ENCODE measurements around the gene ZBTB7B.

GRCh38 chr1:154996966-154997701, 5.5 kb upstream of the ZBTB7B start:
- TF ChIP-seq, protein P1, sequence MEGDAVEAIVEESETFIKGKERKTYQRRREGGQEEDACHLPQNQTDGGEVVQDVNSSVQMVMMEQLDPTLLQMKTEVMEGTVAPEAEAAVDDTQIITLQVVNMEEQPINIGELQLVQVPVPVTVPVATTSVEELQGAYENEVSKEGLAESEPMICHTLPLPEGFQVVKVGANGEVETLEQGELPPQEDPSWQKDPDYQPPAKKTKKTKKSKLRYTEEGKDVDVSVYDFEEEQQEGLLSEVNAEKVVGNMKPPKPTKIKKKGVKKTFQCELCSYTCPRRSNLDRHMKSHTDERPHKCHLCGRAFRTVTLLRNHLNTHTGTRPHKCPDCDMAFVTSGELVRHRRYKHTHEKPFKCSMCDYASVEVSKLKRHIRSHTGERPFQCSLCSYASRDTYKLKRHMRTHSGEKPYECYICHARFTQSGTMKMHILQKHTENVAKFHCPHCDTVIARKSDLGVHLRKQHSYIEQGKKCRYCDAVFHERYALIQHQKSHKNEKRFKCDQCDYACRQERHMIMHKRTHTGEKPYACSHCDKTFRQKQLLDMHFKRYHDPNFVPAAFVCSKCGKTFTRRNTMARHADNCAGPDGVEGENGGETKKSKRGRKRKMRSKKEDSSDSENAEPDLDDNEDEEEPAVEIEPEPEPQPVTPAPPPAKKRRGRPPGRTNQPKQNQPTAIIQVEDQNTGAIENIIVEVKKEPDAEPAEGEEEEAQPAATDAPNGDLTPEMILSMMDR (conservative IDR thresholded peaks at IDR 0.05 in 1 of 2, IDR thresholded peaks at IDR 0.05 in 1 of 2; ENCODE audit: extremely low read depth in 1 of 2, insufficient read depth in 1 of 2, low read depth in 1 of 2, low read length in 2 of 2), result no peak
- no peak for TF ChIP-seq EZH2 (IDR thresholded peaks at IDR 0.05; ENCODE audit: borderline replicate concordance, low read length)
